Endothelial cell of hepatic sinusoid (primary cell): ENCODE data around the gene OR10A5.
"Not testable (repeated sequence)": the region's sequence is repeated elsewhere in the genome, so short reads cannot be mapped to it uniquely, and the experiment has no call there.

Experiments
- in situ Hi-C: cut with HindIII; loops from 2 replicates; pipeline ENCODE4 v1.10.0; 2017; ENCODE audit warnings: low sequenced_read_pairs

The OR10A5 gene, protein sequence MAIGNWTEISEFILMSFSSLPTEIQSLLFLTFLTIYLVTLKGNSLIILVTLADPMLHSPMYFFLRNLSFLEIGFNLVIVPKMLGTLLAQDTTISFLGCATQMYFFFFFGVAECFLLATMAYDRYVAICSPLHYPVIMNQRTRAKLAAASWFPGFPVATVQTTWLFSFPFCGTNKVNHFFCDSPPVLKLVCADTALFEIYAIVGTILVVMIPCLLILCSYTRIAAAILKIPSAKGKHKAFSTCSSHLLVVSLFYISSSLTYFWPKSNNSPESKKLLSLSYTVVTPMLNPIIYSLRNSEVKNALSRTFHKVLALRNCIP

DNA sequence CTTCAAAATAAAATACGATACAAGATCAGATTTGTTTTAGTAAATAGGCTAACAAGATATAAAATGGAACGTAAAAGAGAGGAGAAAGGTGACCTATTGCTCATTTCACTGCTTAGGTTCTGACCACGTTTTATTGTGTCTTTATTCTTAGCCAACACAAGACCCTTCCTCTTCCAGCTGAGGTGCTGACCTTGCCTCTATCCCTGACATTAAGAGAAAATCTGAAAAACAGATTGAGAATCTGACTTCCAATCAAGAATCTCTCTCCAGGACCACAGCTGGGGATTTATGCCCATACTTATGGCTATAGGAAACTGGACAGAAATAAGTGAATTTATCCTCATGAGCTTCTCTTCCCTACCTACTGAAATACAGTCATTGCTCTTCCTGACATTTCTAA, at the start of gene OR10A5:
Gene OR10A5 (plus strand): TSS at position 301 of the 400 bp plus-strand sequence. CDS start 0 bp downstream, at position 301.
- in situ Hi-C loops, result no loop called here

DNA sequence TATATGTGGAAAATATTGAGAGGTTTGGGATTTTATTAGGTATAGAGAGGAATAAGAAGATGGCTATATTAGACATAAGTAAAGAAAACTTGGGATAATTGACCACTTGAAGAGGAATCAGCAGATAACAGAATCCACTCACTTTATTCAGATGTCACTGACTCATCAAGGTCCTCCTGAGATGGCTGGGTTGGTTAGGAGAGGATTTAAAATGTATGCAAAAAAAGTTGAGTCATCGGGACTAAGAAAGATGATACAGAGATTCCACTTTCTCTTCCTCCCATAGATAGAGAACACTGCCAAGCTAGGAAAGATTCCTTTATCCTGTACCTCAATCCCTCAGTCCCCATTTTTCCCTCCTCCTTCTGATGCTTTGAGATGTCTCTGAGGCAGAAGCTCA, 46.1 kb upstream of the OR10A5 start, which contains the start of gene OR6A2:
Gene OR6A2 (minus strand): TSS at position 288 of the 400 bp plus-strand sequence. CDS start 3,981 bp downstream, outside the sequence.
- in situ Hi-C loops, result no loop called here

DNA sequence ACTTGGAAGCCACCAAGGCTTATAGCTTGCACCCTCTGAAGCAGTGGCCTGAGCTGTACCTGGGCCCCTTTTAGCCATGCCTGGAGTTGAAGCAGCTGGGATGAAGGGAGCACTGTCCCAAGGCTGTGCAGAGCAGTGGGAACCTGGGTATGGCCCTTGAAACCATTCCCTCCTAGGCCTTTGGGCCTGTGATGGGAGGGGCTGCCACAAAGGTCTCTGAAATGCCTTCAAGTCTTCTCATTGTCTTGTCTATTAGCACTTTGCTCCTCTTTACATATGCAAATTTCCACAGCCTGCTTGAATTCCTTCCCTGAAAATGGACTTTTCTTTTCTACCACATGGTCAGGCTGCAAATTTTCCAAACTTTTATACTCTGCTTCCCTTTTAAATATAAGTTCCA, 44.4 kb upstream of the OR10A5 start:
- in situ Hi-C loops, result not testable (repeated sequence)

- in situ Hi-C loops, result loop anchor here (5.0 kb wide), 1 partner anchor 50 kb away; the partner anchor contains the start of gene OR10A2
Measured at GRCh38 chr11:6812390-6813005, 33.0 kb upstream of the OR10A5 start.

DNA sequence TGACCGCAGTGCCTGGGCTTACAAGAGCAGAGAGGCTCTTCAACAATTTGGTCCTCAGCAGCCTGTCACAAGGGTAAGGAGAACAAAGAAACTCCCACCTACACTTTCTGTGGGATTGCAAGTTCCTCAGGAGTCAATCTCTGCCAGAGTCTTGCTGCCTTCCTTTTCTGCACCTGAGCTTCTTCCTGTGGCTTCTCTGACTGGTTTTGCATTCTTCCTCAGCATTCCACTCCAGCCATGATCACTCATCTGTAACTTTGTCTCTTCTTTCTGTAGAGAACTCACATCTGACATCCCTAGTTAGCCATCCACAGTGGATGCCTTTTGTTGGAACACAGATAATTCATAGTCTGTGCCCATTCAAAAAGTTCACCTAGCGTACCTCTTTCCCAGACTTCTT, 31.8 kb upstream of the OR10A5 start:
- in situ Hi-C loops, result loop anchor here (5.0 kb wide), 1 partner anchor 49 kb away; the partner anchor contains the start of gene OR10A2

GRCh38 chr11:6817694-6818093, 27.8 kb upstream of the OR10A5 start:
- in situ Hi-C loops, result no loop called here

DNA sequence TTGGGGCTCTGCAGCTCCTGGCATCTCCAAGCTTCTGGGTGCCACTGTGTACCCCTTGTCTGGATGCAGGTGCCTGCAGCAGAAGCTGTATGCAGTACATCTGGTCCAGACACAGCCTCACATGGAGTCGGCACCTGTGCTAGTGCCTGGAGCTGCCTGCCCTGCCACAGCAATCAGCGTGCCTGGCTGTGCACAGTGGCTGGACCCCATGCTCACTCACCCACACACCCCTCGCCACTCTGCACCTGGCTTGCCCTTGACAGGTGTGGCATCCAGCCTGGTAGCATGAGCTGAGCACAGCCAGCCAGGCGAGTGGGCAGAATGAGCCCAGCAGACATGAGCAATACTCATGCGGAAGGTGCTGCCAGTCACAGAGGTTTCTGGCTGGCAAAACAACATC, 26.5 kb upstream of the OR10A5 start:
- in situ Hi-C loops, result no loop called here

DNA sequence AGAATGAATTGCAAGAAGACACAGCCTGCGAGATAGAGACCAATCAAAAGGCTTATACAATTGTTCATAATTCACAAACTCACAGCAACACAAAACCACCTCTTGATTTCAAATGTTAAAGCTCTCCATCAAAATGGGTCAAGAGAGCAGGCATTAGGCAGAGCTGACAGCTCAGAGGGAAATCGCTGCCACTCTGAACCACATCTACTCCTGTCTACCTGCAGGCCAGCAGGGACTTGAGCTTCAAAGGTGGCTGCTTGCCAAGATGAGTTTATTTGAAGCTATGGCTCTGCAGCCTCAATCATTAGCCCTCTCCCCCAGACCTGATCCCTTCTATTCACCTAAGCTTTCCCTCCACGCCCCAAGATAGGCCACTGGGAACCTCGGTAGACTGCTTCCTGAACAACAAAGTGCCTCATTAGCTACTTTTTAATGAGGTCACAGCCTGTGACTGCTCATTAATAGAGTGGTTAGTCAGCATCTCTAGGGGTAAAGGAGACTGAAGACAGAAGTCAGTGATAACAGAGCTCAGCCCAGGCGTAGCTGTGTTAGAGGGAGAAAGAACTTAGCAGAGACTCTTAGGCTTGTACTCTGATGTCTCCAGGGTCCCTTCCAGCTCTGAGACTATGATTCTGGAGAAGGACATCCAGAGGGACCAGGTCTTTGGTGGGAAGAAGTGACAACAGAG, 21.2 kb upstream of the OR10A5 start:
- in situ Hi-C loops, result no loop called here

- in situ Hi-C loops, result no loop called here
Measured at GRCh38 chr11:6825231-6825744, 20.2 kb upstream of the OR10A5 start.

- in situ Hi-C loops, result no loop called here
Measured at GRCh38 chr11:6828103-6828502, 17.4 kb upstream of the OR10A5 start.

- in situ Hi-C loops, result no loop called here
Measured at GRCh38 chr11:6833356-6833755, 12.1 kb upstream of the OR10A5 start.

GRCh38 chr11:6834021-6834420, 11.5 kb upstream of the OR10A5 start:
- in situ Hi-C loops, result no loop called here

DNA sequence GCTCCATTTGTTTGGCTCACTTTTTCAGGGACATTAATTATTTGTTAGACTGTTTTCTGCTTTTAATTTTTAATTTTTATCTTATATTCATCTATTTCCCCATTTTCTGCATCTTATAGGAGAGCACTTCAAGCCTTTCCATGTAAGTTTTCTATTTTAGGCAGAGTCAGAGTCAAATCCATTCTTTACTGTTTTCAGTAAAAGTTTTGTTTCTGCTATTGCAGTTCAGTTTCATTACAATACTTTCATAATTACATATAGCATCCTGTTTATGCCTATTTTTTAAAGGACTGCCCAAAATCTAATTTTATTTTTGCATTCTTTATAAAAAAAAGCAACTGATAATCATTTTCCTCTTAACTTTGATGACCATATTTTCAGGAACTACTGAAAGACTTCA, 3.8 kb upstream of the OR10A5 start:
- in situ Hi-C loops, result no loop called here

DNA sequence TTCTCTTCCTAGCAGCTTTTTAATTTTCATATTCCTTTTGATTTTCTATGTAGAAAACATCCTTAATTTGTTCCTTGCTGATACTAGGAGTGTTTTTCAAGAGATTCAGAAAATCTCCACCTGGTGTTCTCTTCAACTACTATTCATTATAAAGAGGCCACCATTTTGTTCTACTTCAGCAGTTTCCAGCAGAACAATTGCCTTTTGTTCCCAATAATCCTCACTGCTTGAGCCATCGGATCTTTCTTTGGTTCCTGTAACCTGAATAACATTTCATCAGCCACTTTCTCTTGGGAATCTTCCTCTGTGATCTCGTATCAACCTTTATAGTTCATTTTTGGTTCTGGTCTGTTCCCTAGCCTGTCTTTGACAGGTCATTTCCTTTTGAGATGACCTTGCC, 1.8 kb upstream of the OR10A5 start:
- in situ Hi-C loops, result no loop called here

DNA sequence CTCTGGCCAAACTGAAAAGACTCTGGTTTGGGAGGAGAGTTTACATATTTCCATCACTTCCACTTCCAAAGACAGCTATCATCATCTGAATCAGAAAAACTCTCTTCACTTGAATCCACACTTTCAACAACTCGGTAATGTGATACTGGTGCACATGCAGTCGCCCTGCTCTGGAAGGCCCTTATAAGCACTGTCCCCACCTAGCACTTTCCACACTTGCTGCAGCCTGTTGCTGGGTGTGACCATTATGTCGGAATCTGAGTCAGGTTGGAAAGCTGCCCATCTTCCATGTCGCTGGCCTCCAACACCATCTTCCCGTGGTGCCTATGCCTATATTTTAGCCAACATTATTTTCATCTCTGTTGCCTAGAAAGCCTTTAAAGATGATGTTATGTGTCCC, 1.1 kb upstream of the OR10A5 start:
- in situ Hi-C loops, result no loop called here

DNA sequence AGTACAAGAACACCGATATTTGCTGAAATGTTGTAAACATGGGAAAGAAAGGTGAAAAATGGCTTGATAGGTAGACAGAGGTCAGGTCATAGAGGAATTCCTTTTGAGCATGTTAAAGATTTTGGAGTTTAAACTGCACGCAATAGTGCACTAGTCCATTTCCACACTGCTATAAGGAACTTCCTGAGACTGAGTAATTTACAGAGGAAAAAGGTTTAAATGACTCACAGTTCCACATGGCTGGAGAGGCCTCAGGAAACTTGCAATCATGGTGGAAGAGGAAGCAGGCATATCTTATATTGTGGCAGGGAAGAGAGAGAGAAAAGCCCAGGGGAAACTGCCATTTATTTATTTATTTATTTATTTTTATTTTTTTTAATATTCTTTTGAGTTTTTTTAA, 5.0 kb downstream of the OR10A5 start:
- in situ Hi-C loops, result no loop called here

DNA sequence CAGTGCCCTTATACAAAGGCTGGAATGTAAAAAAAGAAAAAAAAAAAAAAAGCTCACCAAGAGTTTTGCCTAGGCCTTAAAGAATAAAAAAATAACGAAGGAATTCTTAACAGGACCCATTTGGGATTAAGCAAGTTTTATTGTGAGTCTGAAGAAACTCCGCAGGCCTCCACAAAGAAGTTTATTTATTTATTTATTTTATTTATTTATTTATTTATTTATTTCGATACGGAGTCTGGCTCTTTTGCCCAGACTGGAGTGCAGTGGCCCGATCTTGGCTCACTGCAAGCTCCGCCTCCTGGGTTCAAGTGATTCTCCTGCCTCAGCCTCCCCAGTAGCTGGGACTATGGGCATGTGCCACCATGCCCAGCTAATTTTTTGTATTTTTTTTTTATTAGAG, 9.3 kb downstream of the OR10A5 start:
- in situ Hi-C loops, result not testable (repeated sequence)

- in situ Hi-C loops, result no loop called here
Measured at GRCh38 chr11:6855971-6856541, 10.6 kb downstream of the OR10A5 start.

DNA sequence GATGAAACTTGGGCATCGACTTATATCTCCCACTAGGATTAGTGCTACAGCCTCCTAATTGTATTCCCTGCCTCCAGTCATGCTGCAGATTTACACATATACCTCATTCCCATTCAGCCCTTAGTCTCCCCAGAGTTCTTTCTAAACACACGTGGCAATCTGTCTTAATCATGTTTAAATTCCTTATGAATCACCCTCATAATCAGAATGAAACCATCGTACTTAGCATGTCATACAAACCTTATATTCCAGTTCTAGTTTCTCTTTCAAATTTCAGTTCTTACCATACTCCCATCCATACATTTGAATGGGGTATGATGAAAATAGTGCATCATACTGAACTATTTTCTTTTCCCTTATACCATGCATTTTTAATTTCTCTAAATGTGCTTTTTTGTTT, 11.4 kb downstream of the OR10A5 start:
- in situ Hi-C loops, result no loop called here

DNA sequence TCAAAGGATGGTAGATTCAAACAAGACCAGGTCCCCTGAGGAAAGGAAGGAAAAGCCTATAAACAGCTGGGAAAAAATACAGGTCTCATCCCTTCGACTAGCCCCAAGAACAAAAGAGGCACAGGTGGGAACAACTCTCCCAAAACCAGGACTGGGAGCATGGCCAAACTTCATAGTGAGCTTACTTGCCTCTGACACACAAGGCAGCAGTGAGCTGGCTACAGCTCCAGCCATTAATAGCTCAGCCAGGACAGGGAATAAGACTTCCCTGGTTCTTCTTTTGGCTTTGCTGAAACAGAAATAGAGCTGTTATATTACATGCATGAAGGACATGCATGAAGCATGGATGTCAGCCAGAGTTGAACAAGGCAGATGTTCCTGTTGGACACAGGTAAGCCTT, 17.5 kb downstream of the OR10A5 start, which contains the start of gene OR10A2:
Gene OR10A2 (plus strand): TSS at position 97 of the 400 bp plus-strand sequence. CDS start 6,698 bp downstream, outside the sequence.
- in situ Hi-C loops, result loop anchor here (5.0 kb wide), 1 partner anchor 51 kb away; no protein-coding TSS in a partner anchor

- in situ Hi-C loops, result loop anchor here (5.0 kb wide), 1 partner anchor 52 kb away; no protein-coding TSS in a partner anchor
Measured at GRCh38 chr11:6864438-6864837, 19.0 kb downstream of the OR10A5 start.
